HG02588 (cell line): ENCODE measurements around the gene IL17D.

ENCODE experiments used
- ATAC-seq: cut with Tn5 transposase; IDR thresholded peaks from one replicate; pipeline ENCODE4 v1.9.1; 2021; ENCODE audit warnings: mild to moderate bottlenecking, moderate library complexity; ENCODE audit not compliant: unreplicated experiment

Gene IL17D

GRCh38 chr13:20689291-20689690 lies 14.2 kb upstream of the IL17D start:
- ATAC-seq = no peak

DNA sequence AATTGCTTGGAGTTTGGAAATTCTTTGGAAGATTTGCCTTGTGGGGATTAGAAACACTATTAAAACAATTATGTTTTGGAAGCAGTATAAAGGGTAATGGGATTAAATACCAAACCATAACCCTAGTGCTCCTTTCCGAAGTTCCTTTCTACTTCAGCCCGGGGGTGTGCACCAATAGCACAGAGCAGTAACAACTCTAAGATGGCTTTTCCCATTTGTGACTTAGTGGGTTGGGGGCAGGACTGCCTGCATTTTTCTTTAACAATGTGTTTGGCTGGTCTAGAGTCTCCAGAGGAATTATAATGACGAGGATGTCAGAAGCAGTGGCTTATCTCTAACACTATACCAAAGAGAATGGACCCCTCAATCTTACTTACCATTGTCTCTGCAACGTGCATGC lies 11.9 kb upstream of the IL17D start:
- no peak for ATAC-seq

- no peak for ATAC-seq
These were observed 7.4 kb upstream of the IL17D start for GRCh38 chr13:20696073-20696472.

DNA sequence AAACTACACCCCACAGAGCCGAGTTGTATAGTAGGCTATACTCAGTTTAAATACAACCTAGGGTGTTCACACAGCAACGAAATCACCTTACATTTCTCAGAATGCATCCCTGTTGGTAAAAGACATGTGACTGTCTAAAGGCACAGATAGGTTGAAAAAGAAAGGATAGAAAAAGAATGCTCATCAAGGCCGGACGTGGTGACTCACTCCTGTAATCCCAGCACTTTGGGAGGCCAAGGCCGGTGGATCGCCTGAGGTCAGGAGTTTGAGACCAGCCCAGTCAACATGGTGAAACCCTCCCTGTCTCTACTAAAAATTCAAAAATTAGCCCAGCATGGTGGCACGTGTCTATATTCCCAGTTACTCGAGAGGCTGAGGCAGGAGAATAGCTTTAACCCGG lies 3.8 kb upstream of the IL17D start:
- ATAC-seq = no peak

DNA sequence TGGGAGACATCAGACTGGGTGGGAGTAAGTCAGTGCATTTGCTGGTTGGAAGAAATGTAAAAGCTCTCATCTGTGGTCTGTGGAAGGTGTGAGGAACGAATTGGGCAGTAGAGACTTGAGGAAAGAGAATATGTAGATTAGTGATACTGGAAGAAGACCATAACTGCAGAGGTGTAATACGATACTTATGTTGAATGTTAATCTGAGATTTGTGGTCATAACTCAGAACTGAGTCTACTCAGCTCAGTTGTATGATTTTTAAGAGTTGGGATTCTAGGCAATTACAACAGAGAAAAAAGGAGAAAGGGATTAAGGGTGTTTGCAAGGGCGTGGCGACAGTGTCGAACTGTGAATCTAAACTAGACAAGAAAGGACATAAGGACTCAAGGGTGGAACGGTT lies 3.2 kb upstream of the IL17D start:
- ATAC-seq = no peak

GRCh38 chr13:20701461-20701860 lies 2.0 kb upstream of the IL17D start:
- ATAC-seq = no peak

- no peak for ATAC-seq
These were observed 977 bp upstream of the IL17D start for GRCh38 chr13:20702530-20702914.

DNA sequence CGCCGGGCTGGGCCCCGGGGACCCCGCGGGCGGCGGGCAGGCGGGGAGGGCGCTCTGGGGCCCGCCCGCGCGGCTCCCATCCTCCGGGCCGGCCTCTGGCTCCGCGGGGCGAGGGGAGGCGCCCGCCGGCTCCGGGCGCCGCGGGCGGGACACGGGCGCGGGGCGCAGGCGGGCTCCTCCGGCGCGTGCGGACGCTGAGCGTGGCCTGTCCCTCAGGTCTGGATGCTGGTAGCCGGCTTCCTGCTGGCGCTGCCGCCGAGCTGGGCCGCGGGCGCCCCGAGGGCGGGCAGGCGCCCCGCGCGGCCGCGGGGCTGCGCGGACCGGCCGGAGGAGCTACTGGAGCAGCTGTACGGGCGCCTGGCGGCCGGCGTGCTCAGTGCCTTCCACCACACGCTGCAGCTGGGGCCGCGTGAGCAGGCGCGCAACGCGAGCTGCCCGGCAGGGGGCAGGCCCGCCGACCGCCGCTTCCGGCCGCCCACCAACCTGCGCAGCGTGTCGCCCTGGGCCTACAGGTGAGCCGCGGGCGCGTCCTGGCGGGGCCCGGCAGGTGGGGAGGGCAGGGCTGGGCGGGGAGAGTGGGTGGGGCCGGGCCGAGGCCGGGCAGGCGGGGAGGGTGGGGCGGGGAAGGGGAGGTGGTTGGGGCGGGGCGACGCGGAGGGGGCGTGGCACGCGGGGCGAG lies 420 bp downstream of the IL17D start:
- ATAC-seq = peak; percentile 89

GRCh38 chr13:20704459-20705069 lies 1.1 kb downstream of the IL17D start:
- no peak for ATAC-seq

DNA sequence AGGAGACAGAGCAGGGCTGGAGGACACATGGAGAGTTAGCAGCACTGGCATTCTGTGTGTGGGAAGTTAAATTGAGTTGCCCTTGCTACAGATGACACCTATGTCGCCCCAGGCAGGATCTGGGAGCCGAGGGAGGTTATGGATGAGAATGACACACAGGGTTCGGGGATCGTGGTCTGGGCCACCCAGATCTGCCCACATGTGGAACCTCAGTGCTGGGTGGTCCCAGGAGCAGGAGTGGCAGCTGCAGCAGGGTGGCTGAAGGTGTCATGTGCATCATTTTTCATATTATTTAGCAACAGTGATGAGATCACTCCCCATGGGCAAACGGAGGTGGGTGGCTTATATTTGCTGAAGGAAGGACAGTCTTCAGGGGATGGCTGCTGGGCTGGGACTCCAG lies 3.2 kb downstream of the IL17D start:
- no peak for ATAC-seq

DNA sequence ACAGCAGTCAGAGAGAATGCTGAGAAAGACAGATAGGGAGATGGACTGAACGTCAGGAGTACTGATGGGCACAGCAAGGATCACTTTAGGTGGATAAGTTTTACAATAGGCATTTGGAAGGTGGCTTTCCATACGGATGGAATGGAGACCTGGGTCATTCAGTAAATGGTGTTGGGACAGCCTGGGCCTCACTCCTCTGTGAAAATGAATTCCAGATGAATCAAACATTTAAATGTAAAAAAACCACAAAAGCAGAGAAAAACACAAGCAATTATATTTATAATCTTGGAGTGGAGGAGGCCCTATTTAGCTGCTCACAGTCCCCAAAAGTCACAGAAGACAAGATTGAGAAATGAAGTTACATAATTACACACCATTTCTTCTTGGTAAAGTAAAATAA lies 4.7 kb downstream of the IL17D start:
- ATAC-seq = no peak

GRCh38 chr13:20709369-20709768 lies 5.9 kb downstream of the IL17D start:
- no peak for ATAC-seq

GRCh38 chr13:20709782-20710181 lies 6.3 kb downstream of the IL17D start:
- ATAC-seq = no peak

GRCh38 chr13:20711301-20712044 lies 8.0 kb downstream of the IL17D start:
- no peak for ATAC-seq

DNA sequence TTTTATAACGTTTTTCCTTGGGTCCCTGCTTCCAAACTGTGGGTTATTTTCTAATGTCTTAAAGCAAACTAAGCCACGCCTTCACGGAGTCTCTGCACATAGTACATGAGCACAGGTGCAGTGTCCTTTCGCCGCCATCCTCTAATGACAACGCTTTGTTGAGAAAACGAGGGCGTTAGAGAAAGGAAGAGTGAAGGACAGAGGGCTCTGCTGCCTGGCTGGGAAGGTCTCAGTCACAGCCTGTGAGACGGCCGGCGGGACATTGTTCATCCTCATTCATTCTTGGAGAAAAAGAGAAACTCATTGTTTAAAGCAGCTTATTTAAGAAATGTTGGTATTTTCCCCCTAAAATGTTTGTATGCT lies 9.5 kb downstream of the IL17D start:
- ATAC-seq = no peak

- ATAC-seq = no peak
These were observed 10.3 kb downstream of the IL17D start for GRCh38 chr13:20713751-20714150.

DNA sequence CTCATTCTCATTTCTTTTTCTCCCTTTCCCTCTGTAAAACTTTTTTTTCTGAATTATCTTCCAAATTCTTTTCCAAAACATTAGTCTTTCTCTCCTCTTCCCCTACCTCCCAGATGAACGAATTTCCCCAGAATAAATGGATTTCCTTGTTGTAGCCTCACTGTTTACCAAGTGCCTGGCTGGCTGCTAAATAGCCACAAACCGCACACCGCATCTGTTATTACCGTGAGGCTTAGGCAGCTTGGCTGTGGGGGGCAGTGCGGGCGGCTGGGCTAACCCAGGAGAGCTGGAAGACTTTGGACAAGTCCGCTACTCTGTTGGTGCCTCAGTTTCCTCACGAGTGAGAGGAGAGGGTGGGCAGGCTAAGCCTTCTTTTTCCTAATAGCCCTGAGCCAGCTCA lies 10.7 kb downstream of the IL17D start:
- ATAC-seq = no peak

GRCh38 chr13:20714563-20715329 lies 11.2 kb downstream of the IL17D start:
- no peak for ATAC-seq

- ATAC-seq = no peak
These were observed 11.8 kb downstream of the IL17D start for GRCh38 chr13:20715330-20715712.

DNA sequence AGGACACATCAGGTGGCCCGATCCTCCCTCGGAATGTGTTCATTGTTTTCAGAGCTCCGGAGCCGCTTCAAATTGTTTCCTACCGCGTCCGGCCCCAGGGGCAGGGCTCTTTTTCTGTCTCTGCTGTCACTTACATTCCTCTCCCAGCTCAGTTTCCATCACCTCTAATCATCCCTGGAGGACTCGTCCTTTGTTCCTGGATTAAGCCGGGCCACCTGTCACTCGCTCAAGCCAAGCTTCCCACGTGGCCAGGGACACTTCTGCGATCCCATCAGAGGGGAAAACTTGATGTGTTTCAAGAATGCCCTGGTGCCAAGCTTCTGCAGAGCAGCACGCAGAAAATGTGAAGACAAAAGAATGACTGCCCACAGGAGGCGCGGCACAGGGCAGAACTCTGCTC lies 13.5 kb downstream of the IL17D start:
- ATAC-seq = no peak
